ENCODE data around the gene GADD45B.

GADD45B gene

DNA sequence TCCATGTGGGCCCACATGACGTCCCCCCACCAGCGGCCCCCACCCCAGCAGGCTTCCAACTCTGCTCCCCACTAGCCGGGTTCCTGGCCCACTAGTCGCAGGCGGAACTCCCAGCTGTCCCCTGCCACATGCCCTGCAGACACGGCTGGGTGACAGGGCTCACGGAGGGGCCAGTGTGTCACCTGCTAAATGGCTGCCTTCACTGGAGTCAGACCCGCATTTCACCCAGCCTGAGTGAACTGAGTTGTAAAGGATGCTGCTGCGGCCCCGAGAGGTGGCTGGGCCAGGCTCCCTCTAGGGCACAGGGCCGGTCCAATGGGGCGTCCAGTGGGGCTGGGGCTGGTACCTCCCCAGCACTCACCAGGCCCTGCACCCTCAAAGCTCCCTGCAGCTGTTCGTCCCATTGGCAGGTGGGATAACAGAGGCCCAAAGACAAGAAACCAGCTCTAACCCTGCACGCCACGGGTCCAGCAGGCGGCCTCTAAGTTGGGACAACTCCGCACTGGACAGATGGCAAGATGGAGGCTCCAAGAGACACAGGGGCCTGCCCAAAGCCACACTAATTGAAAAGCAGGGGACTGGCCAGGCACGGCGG lies 22.4 kb upstream of the GADD45B start:
- TF ChIP-seq TAF1 (IDR thresholded peaks at IDR 0.05; ENCODE audit: borderline replicate concordance, insufficient read depth, low read length) (no peak), SIN3A (IDR thresholded peaks at IDR 0.05; ENCODE audit: borderline replicate concordance, insufficient read depth, low read length) (no peak), POLR2AphosphoS5 (IDR thresholded peaks at IDR 0.05; ENCODE audit: low read depth, low read length) (no peak), FOXP2 (optimal IDR thresholded peaks at IDR 0.05; ENCODE audit: borderline replicate concordance, extremely low read depth, extremely low read length, insufficient read depth) (no peak)
- TF ChIP-seq, protein P1, sequence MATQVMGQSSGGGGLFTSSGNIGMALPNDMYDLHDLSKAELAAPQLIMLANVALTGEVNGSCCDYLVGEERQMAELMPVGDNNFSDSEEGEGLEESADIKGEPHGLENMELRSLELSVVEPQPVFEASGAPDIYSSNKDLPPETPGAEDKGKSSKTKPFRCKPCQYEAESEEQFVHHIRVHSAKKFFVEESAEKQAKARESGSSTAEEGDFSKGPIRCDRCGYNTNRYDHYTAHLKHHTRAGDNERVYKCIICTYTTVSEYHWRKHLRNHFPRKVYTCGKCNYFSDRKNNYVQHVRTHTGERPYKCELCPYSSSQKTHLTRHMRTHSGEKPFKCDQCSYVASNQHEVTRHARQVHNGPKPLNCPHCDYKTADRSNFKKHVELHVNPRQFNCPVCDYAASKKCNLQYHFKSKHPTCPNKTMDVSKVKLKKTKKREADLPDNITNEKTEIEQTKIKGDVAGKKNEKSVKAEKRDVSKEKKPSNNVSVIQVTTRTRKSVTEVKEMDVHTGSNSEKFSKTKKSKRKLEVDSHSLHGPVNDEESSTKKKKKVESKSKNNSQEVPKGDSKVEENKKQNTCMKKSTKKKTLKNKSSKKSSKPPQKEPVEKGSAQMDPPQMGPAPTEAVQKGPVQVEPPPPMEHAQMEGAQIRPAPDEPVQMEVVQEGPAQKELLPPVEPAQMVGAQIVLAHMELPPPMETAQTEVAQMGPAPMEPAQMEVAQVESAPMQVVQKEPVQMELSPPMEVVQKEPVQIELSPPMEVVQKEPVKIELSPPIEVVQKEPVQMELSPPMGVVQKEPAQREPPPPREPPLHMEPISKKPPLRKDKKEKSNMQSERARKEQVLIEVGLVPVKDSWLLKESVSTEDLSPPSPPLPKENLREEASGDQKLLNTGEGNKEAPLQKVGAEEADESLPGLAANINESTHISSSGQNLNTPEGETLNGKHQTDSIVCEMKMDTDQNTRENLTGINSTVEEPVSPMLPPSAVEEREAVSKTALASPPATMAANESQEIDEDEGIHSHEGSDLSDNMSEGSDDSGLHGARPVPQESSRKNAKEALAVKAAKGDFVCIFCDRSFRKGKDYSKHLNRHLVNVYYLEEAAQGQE (IDR thresholded peaks at IDR 0.05; ENCODE audit: insufficient read depth in 1 of 2, low read depth in 2 of 2, low read length in 2 of 2) = no peak

DNA sequence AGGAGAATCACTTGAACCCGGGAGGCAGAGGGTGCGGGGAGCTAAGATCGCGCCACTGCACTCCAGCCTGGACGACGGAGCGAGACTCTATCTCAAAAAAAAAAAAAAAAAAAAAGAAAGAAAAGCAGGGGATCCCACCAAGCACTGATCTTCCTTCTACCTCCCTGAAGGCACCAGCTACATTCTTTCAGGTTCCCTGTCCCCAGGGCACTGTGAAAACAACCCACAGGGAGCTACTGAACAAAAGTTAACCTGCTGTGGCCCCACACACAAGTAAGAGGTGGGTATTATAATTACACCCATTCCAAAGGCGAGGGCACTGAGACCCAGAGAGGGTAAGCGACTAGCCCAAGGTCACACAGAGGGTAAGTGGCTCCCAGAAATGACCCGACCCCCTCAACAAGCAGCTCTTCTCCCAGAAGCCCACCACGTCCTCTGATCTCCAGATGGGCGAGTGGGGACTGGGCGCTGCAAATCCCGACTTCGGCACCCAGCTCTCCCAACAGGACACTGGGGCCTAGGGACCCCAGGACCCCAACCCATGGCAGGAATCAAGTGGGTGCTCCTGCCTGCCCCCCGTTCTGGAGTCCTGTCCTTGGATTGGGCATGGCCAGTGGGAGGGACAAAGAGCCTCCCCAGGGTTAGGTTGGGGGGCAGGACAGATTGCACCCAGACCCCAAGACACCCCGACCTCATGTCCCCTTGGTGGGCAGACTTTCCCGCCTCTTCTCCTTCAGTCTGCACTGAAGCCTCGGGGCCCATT lies 21.5 kb upstream of the GADD45B start:
- TF ChIP-seq, protein P1 (IDR thresholded peaks at IDR 0.05; ENCODE audit: insufficient read depth in 1 of 2, low read depth in 2 of 2, low read length in 2 of 2) = no peak
- TF ChIP-seq SIN3A (IDR thresholded peaks at IDR 0.05; ENCODE audit: borderline replicate concordance, insufficient read depth, low read length) (no peak), FOXP2 (optimal IDR thresholded peaks at IDR 0.05; ENCODE audit: borderline replicate concordance, extremely low read depth, extremely low read length, insufficient read depth) (no peak), TAF1 (IDR thresholded peaks at IDR 0.05; ENCODE audit: borderline replicate concordance, insufficient read depth, low read length) (no peak), POLR2AphosphoS5 (IDR thresholded peaks at IDR 0.05; ENCODE audit: low read depth, low read length) (no peak)

DNA sequence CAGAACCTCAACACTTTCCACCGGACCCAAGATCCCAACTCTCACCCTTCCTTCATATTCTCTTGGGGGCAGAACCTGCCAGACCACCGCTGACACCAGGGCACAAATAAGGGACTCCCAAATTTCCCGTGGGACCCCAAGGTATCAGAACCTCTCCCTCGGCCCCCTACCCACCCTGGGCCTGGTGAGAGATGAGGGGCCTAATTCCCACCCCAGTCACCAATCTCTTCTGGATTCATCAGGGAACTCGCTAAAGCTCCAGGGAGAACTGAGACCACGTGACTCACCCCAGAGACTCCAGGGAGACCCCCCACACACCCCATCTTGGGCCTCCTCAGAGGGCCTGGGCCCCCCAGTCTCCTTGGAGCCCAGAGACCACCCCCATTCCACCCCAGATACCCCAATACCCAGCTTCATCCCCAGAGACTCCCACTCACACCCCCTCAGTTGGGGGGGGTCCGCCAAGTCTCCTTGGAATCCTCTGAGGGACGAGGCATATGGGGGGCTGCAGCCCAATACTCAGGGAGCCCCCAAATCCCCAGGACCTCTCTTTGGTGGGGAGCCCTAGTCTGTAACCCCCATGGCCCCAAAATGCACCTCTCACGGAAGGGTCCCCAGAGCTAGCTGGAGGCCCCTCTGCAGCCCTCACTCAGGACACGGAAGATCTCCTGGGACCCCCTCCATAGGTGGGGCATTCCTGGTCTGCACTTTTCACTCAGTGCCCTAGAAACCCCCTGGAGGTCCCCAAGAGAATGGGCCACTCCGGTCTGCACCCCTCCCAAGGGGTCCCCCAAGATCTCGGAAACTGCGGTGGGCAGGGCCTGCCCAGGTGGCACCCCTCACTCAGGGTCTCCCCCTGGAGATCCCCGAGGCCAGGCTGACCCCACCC lies 20.7 kb upstream of the GADD45B start:
- TF ChIP-seq, protein P1 (IDR thresholded peaks at IDR 0.05; ENCODE audit: insufficient read depth in 1 of 2, low read depth in 2 of 2, low read length in 2 of 2) = no peak
- TF ChIP-seq SIN3A (IDR thresholded peaks at IDR 0.05; ENCODE audit: borderline replicate concordance, insufficient read depth, low read length) (no peak), TAF1 (IDR thresholded peaks at IDR 0.05; ENCODE audit: borderline replicate concordance, insufficient read depth, low read length) (no peak), POLR2AphosphoS5 (IDR thresholded peaks at IDR 0.05; ENCODE audit: low read depth, low read length) (no peak)

DNA sequence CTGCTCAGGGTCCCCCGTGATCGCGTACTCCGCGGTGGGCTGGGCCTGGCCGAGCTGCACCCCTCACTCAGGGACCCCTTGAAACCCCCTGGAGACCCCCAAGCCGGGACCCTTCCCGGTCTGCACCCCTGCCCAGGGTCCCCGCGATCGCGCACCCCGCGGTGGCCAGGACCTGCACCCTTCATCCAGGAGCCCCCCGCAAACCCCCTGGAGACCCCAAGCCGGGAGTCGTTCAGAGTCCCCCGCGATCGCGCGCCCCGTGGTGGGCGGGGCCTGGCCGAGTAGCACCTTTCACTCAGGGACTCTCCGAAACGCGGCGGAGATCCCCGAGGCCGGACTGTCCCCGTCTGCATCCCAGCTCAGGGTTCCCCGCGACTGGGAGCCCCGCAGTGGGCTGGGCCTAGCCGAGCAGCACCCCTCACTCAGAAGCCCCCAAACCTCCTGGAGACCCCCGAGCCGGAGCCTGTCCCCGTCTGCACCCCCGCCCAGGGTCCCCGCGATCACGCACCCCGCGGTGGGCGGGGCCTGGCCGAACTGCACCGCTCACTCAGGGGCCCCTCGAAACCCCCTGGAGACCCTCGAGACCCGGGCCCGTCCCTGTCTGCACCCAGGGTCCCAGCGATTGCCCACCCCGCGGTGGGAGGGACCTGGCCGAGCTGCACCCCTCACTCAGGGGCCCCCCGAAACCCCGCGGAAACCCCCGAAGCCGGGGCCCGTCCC lies 19.9 kb upstream of the GADD45B start:
- TF ChIP-seq, protein P1 (IDR thresholded peaks at IDR 0.05; ENCODE audit: insufficient read depth in 1 of 2, low read depth in 2 of 2, low read length in 2 of 2) = no peak
- TF ChIP-seq TAF1 (IDR thresholded peaks at IDR 0.05; ENCODE audit: borderline replicate concordance, insufficient read depth, low read length) = no peak
- no peak for TF ChIP-seq POLR2AphosphoS5 (IDR thresholded peaks at IDR 0.05; ENCODE audit: low read depth, low read length)
- TF ChIP-seq FOXP2 (optimal IDR thresholded peaks at IDR 0.05; ENCODE audit: borderline replicate concordance, extremely low read depth, extremely low read length, insufficient read depth) = no peak
- TF ChIP-seq SIN3A (IDR thresholded peaks at IDR 0.05; ENCODE audit: borderline replicate concordance, insufficient read depth, low read length) = no peak

Data from PFSK-1 (cell line).